Kidney (tissue), 14 donors: ENCODE measurements around the gene PELI3. TPM values are rescaled to one million over a fixed set of nuclear protein-coding genes. Genes with fewer than 3 reads are reported as not detected.

Source experiments
- DNase-seq, 5 donors: peaks; one replicate each; pipeline ENCODE4 v3.0.0-alpha.2; 2013 to 2020
- FAIRE-seq: peaks from 2 replicates; lab custom pipeline; 2012; peaks lifted over from hg19 to GRCh38; lab: Jason Lieb, UNC
- H3K27ac ChIP-seq, 2 donors: one replicate each; pipeline ENCODE4 v1.7.0; 2013; ENCODE audit warnings: low read depth in 2 of 2, low read length in 2 of 2, inconsistent platforms in 1 of 2
- H3K27me3 ChIP-seq: one replicate; pipeline ENCODE4 v1.7.1; 2013; ENCODE audit warnings: low read length, inconsistent platforms; ENCODE audit not compliant: control insufficient read depth, insufficient read depth
- H3K36me3 ChIP-seq, 3 donors: one replicate each; pipeline versions ENCODE4 v1.7.0 to v1.7.1; 2013; ENCODE audit warnings: low read length in 3 of 3, control low read depth in 1 of 3, inconsistent platforms in 1 of 3; ENCODE audit not compliant: insufficient read depth in 3 of 3, control insufficient read depth in 2 of 3
- H3K4me1 ChIP-seq, 3 donors: one replicate each; pipeline versions ENCODE4 v1.7.0 to v1.7.1; 2013; ENCODE audit warnings: low read length in 3 of 3, inconsistent platforms in 1 of 3, low read depth in 1 of 3; ENCODE audit not compliant: control insufficient read depth in 2 of 3, insufficient read depth in 2 of 3
- H3K4me3 ChIP-seq, 3 donors: one replicate each; pipeline versions ENCODE4 v1.7.0 to v1.8.1; 2013; ENCODE audit warnings: low read length in 3 of 3, control low read depth in 1 of 3, inconsistent platforms in 1 of 3
- H3K9ac ChIP-seq, 3 donors: one replicate each; pipeline versions ENCODE4 v1.7.0 to v1.7.1; 2013; ENCODE audit warnings: low read length in 3 of 3, control low read depth in 1 of 3, inconsistent platforms in 1 of 3
- H3K9me3 ChIP-seq, 3 donors: one replicate each; pipeline versions ENCODE4 v1.7.0 to v1.7.1; 2013; ENCODE audit warnings: low read length in 3 of 3, control low read depth in 1 of 3, inconsistent platforms in 1 of 3; ENCODE audit not compliant: control insufficient read depth in 2 of 3, insufficient read depth in 1 of 3
- intact Hi-C: fragments of 100-400 bp; cut with DNase I; formaldehyde crosslinking; loops from one replicate; pipeline ENCODE4 v1.11.1; 2022
- polyA plus RNA-seq: library from polyadenylated mRNA; stranded (reverse); fragments of 350-450 nt; fragmentation: Illumina TruSeq; extraction: RNeasy Lipid Tissue Mini Kit (QIAGEN cat#74804); gene quantifications from one replicate; pipeline ENCODE4 v1.2.3, GENCODE V29; 2014; ENCODE audit warnings: low read depth, low replicate concordance; ENCODE audit not compliant: insufficient read depth
- total RNA-seq: library from RNA; stranded (reverse); fragmentation: NEBNext Ultra II Directional; extraction: Animal tissue kit (Norgen Biotek cat#: 25700); gene quantifications from one replicate; pipeline ENCODE4 v1.2.1, GENCODE V29; 2021
- TF ChIP-seq, protein P1 (sequence below): IDR thresholded peaks from 3 replicates; pipeline ENCODE4 v1.5.1; 2012; ENCODE audit warnings: mild to moderate bottlenecking, moderate library complexity, borderline replicate concordance; ENCODE audit not compliant: insufficient read depth; ENCODE audit errors: extremely low read depth
- donor health status: control.
- donor health status: control.
- donor health status: control.
- donor health status: control.
- donor health status: control.
- donor health status: DM: yes; HTN: yes; CAD: no.
- donor health status: Normal renal cell carcinoma (clear cell type).

PELI3 gene
- total and polyA plus RNA-seq, 2 donors from 2014 or later, result 8.1 to 9.1 TPM

GRCh38 chr11:66420671-66421476, 45.8 kb upstream of the PELI3 start, which contains the start of gene NPAS4:
TSS of gene NPAS4 (plus strand) at chr11:66421035. CDS start at chr11:66421180, 145 bp downstream.
- peak in 1 of 5 donors; percentile 63 for DNase-seq
- H3K9me3 ChIP-seq, result no peaks in the 10 kb centered on the region
- peaks cover 8% of the 10 kb centered on the region for H3K27me3 ChIP-seq
- peaks cover 0 to 4% (median 0%) of the 10 kb centered on the region in 3 donors for H3K4me1 ChIP-seq
- intact Hi-C loops, result no loop called here
- TF ChIP-seq, protein P1, sequence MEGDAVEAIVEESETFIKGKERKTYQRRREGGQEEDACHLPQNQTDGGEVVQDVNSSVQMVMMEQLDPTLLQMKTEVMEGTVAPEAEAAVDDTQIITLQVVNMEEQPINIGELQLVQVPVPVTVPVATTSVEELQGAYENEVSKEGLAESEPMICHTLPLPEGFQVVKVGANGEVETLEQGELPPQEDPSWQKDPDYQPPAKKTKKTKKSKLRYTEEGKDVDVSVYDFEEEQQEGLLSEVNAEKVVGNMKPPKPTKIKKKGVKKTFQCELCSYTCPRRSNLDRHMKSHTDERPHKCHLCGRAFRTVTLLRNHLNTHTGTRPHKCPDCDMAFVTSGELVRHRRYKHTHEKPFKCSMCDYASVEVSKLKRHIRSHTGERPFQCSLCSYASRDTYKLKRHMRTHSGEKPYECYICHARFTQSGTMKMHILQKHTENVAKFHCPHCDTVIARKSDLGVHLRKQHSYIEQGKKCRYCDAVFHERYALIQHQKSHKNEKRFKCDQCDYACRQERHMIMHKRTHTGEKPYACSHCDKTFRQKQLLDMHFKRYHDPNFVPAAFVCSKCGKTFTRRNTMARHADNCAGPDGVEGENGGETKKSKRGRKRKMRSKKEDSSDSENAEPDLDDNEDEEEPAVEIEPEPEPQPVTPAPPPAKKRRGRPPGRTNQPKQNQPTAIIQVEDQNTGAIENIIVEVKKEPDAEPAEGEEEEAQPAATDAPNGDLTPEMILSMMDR, result no peak
- H3K27ac ChIP-seq, result no peak within 1 kb of the TSS
- H3K36me3 ChIP-seq, result no peaks in the 10 kb centered on the region
- H3K4me3 ChIP-seq, result no peak within 1 kb of the TSS
- no peak for FAIRE-seq
- no peak within 1 kb of the TSS for H3K9ac ChIP-seq

DNA sequence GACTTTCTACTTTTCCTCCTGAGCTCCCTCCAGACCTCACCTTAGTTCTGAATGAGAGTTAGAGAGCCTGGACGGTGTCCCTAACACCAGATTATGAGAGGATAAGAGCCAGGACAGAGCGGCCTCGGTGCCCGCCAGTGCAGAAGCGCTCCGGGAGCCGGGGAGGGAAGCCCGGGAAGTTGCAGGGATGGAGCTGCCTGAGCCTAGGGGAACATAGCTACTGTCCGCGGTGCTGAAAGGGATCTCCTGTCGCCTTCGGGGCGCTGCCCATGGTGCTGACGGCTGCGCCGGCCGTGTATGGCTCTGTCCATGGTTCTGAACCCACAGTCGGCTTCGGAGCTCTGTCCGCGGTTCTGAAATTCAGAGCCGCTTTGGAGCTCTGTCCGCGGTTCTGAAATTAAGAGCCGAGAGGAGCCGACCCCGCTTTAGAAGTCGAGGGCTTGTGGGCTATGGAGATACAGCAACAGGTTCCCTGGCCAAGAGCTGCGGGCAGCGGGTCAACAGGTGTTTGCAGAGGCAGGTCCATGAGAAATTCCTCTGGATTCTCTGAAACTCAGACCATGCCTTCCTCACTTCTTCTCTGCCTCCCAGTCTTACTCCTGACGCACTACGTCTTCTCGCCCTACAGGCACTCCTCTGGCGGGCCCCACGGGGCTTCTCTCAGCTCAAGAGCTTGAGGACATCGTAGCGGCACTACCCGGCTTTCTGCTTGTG, 45.1 kb upstream of the PELI3 start:
- FAIRE-seq (no peak), DNase-seq (peak; percentile 94 to 97 (median 96))
- Histone ChIP-seq H3K9me3 (no peaks in the 10 kb centered on the region), H3K27me3 (peaks cover 8% of the 10 kb centered on the region), H3K4me1 (peaks cover 0 to 4% (median 0%) of the 10 kb centered on the region in 3 donors), H3K4me3 (no peak overlapping the region), H3K9ac (no peak overlapping the region), H3K27ac (no peak overlapping the region), H3K36me3 (no peaks in the 10 kb centered on the region)
- intact Hi-C loops, result no loop called here
- TF ChIP-seq, protein P1, result peak; percentile 7

- H3K4me1 ChIP-seq, result peaks cover 0 to under 1% (median 0%) of the 10 kb centered on the region in 3 donors
- DNase-seq (peak in 1 of 5 donors; percentile 60), FAIRE-seq (no peak)
- H3K27ac ChIP-seq, result no peak overlapping the region
- no peaks in the 10 kb centered on the region for H3K36me3 ChIP-seq
- H3K27me3 ChIP-seq, result no peaks in the 10 kb centered on the region
- no peaks in the 10 kb centered on the region for H3K9me3 ChIP-seq
- H3K4me3 ChIP-seq, result no peak overlapping the region
- TF ChIP-seq, protein P1, result no peak
- no peak overlapping the region for H3K9ac ChIP-seq
- intact Hi-C loops, result no loop called here
Observed at GRCh38 chr11:66426314-66426713, 40.4 kb upstream of the PELI3 start.
